ENCODE data around the gene MAP3K3.

DNA sequence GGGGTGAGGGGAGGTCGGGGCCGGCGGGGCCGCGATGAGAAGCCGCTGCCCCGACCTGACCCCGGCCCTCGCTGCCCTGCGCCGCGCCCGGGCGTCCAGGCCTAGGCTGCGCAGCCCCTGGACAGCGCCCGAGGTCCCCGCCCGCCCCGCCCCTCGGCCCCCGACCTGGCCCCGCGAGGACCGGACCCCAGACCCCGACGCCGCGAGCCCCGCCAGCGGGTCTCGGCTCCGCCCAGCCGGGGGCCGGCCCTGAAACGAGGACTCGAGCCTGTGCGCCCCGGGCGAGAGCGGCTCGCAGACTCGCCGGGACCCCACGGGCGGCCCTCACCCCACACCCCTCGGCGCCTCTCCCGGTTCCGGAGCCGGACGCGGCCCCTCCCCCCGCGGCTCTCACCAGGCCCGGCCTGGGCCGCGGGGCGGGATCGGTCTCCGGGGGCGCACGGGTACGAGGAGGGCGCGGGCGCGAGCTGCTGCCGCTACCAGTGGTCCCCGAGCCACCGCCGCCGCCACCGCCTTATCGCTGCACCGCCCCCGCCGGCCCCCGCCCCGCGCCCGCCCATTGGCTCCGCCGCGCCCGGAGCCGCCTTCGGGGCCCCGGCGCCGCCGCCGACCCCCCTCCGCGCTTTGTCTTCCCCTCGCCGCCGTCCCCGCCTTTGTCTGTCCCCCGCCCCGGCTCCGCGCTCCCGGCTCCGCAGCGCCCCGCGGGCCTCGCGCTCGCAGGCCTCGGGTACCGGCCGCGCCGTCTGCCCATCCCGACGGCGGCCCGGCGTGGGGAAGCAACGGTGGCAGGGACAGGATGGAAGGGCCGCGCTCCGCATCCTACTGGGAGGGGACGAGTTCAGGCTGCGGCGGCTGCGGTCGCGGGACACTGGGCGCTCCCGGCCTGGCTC, 77.7 kb downstream of the MAP3K3 start, which contains the start of gene LIMD2:
- TF ChIP-seq JUN (IDR thresholded peaks at IDR 0.05; ENCODE audit: borderline replicate concordance, insufficient read depth, insufficient read length, low read depth) (no peak), POLR2AphosphoS5 (IDR thresholded peaks at IDR 0.05; ENCODE audit: insufficient read depth, low read depth, low read length) (peak; percentile 57), POLR2A (IDR thresholded peaks at IDR 0.05; ENCODE audit: low read depth, low read length) (peak; percentile 41)
- TF ChIP-seq, protein P1, sequence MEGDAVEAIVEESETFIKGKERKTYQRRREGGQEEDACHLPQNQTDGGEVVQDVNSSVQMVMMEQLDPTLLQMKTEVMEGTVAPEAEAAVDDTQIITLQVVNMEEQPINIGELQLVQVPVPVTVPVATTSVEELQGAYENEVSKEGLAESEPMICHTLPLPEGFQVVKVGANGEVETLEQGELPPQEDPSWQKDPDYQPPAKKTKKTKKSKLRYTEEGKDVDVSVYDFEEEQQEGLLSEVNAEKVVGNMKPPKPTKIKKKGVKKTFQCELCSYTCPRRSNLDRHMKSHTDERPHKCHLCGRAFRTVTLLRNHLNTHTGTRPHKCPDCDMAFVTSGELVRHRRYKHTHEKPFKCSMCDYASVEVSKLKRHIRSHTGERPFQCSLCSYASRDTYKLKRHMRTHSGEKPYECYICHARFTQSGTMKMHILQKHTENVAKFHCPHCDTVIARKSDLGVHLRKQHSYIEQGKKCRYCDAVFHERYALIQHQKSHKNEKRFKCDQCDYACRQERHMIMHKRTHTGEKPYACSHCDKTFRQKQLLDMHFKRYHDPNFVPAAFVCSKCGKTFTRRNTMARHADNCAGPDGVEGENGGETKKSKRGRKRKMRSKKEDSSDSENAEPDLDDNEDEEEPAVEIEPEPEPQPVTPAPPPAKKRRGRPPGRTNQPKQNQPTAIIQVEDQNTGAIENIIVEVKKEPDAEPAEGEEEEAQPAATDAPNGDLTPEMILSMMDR (IDR thresholded peaks at IDR 0.05; ENCODE audit: extremely low read depth in 1 of 2, insufficient read depth in 1 of 2, low read depth in 1 of 2, low read length in 2 of 2): no peak
- TF ChIP-seq, protein P2, sequence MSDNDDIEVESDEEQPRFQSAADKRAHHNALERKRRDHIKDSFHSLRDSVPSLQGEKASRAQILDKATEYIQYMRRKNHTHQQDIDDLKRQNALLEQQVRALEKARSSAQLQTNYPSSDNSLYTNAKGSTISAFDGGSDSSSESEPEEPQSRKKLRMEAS (IDR thresholded peaks at IDR 0.05; ENCODE audit: insufficient read depth, insufficient read length): no peak
